HG03575 (cell line): Measurements from ENCODE around the gene SEPHS1.

Experiments
- ATAC-seq: cut with Tn5 transposase; IDR thresholded peaks from one replicate; pipeline ENCODE4 v1.9.1; 2021; ENCODE audit not compliant: unreplicated experiment, insufficient number of reproducible peaks, low FRiP score; ENCODE audit errors: extremely low read depth

SEPHS1 gene

GRCh38 chr10:13365831-13366230, 17.7 kb upstream of the SEPHS1 start:
- ATAC-seq: no peak

GRCh38 chr10:13365243-13365642, 17.1 kb upstream of the SEPHS1 start:
- no peak for ATAC-seq

GRCh38 chr10:13360587-13360986, 12.5 kb upstream of the SEPHS1 start:
- ATAC-seq: no peak

- ATAC-seq: no peak
Measured at GRCh38 chr10:13356392-13356791, 8.3 kb upstream of the SEPHS1 start.

- ATAC-seq: no peak
Measured at GRCh38 chr10:13354783-13355182, 6.7 kb upstream of the SEPHS1 start.

- no peak for ATAC-seq
Measured at GRCh38 chr10:13352519-13352918, 4.4 kb upstream of the SEPHS1 start.

GRCh38 chr10:13351340-13351915, 3.3 kb upstream of the SEPHS1 start:
- no peak for ATAC-seq

GRCh38 chr10:13349463-13350274, 1.6 kb upstream of the SEPHS1 start:
- no peak for ATAC-seq

GRCh38 chr10:13347500-13348156, 465 bp downstream of the SEPHS1 start:
- no peak for ATAC-seq

- ATAC-seq: no peak
Measured at GRCh38 chr10:13347043-13347499, 1.0 kb downstream of the SEPHS1 start.

- ATAC-seq: no peak
Measured at GRCh38 chr10:13346283-13347042, 1.6 kb downstream of the SEPHS1 start.

- peak; percentile 65 for ATAC-seq
Measured at GRCh38 chr10:13340626-13341376, 7.3 kb downstream of the SEPHS1 start.

GRCh38 chr10:13340068-13340467, 8.0 kb downstream of the SEPHS1 start:
- ATAC-seq: no peak

- ATAC-seq: no peak
Measured at GRCh38 chr10:13338390-13339110, 9.5 kb downstream of the SEPHS1 start.

- no peak for ATAC-seq
Measured at GRCh38 chr10:13337827-13338196, 10.3 kb downstream of the SEPHS1 start.

- ATAC-seq: no peak
Measured at GRCh38 chr10:13337128-13337826, 10.8 kb downstream of the SEPHS1 start.

- ATAC-seq: no peak
Measured at GRCh38 chr10:13335881-13336280, 12.2 kb downstream of the SEPHS1 start.

GRCh38 chr10:13334556-13334955, 13.5 kb downstream of the SEPHS1 start:
- no peak for ATAC-seq
